Neutrophil (primary cell): ENCODE results near the gene MCFD2.

Source experiments
- H3K27ac ChIP-seq: fragments of 200-600 bp; sonication (generic); 2 replicates; pipeline ENCODE4 v1.5.1; 2016; ENCODE audit warnings: mild to moderate bottlenecking, moderate library complexity
- H3K27me3 ChIP-seq: fragments of 200-600 bp; sonication (generic); 2 replicates; pipeline ENCODE4 v1.6.0; 2016; ENCODE audit warnings: mild to moderate bottlenecking
- H3K36me3 ChIP-seq: fragments of 200-600 bp; sonication (generic); 2 replicates; pipeline ENCODE4 v1.5.1; 2017
- H3K4me1 ChIP-seq, 2 experiments: fragments of 200-600 bp in 1 of 2; sonication (generic) in 1 of 2; 1 replicate in 1 of 2; 2 replicates in 1 of 2; pipeline versions ENCODE4 v1.5.1 to v1.6.1; 2013 to 2016; ENCODE audit warnings: low read depth in 1 of 2, low read length in 1 of 2, mild to moderate bottlenecking in 1 of 2, moderate library complexity in 1 of 2; ENCODE audit not compliant: control insufficient read depth in 1 of 2, insufficient read depth in 1 of 2
- H3K4me3 ChIP-seq, 2 experiments: fragments of 200-600 bp in 1 of 2; sonication (generic) in 1 of 2; 1 replicate in 1 of 2; 2 replicates in 1 of 2; pipeline ENCODE4 v1.5.1; 2013 to 2016; ENCODE audit warnings: low read depth in 1 of 2, low read length in 1 of 2, mild to moderate bottlenecking in 1 of 2, moderate library complexity in 1 of 2
- H3K9me3 ChIP-seq: fragments of 200-600 bp; sonication (generic); 2 replicates; pipeline ENCODE4 v1.5.1; 2016
- CTCF ChIP-seq: fragments of 200-600 bp; sonication (generic); IDR thresholded peaks from 2 replicates; pipeline ENCODE4 v1.5.1; 2016; ENCODE audit warnings: antibody characterized with exemption

The MCFD2 gene

GRCh38 chr2:46887028-46887885, 28.3 kb downstream of the MCFD2 start:
- Histone ChIP-seq H3K4me1 (no peaks in the 10 kb centered on the region), H3K36me3 (no peaks in the 10 kb centered on the region), H3K27me3 (peaks cover 11% of the 10 kb centered on the region), H3K27ac (no peak overlapping the region), H3K9me3 (no peaks in the 10 kb centered on the region), H3K4me3 (no peak overlapping the region)
- no peak for TF ChIP-seq CTCF

- peaks cover 11% of the 10 kb centered on the region for H3K27me3 ChIP-seq
- H3K9me3 ChIP-seq, result no peaks in the 10 kb centered on the region
- no peak for TF ChIP-seq CTCF
- no peaks in the 10 kb centered on the region for H3K4me1 ChIP-seq
- no peak overlapping the region for H3K27ac ChIP-seq
- no peaks in the 10 kb centered on the region for H3K36me3 ChIP-seq
- H3K4me3 ChIP-seq, result no peak overlapping the region
Measured at GRCh38 chr2:46886268-46887027, 29.2 kb downstream of the MCFD2 start.

DNA sequence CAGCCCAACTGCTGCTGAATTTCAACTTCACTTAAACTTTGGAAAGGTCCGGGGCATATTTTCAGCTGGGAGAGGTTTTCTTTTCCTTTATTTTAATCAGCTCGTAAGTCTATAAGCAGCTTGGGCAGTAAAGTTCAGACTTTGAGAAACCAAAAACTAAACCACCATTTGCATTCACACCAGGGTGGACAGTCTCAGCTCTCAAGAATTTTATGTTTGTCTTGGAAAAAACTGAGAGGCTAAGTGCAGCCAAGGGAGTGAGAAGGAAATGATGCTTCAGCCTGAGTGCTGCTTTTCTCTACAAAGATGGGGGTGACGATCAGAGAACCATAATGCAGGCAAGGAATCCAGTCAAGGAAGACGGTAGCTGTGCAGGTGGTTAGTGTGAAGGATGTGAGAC, 30.2 kb downstream of the MCFD2 start:
- Histone ChIP-seq H3K27me3 (peaks cover 11% of the 10 kb centered on the region), H3K27ac (no peak overlapping the region), H3K4me3 (no peak overlapping the region), H3K9me3 (no peaks in the 10 kb centered on the region), H3K4me1 (no peaks in the 10 kb centered on the region), H3K36me3 (no peaks in the 10 kb centered on the region)
- no peak for TF ChIP-seq CTCF

DNA sequence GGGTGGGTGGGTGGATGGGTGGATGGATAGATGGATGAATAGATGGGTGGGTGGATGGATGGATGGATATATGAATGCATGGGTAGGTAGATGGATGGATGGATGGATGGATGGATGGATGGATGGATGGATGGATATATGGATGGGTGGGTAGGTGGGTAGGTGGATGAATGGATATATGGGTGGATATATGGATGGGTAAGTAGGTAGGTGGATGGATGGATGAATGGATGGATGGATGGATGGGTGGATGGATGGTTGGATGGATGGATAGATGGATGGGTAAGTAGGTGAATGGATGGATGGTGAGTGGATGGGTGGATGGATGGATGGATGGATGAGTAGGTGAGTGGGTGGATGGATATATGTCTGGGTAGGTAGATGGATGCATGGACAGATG, 36.1 kb downstream of the MCFD2 start:
- Histone ChIP-seq H3K27me3 (peaks cover 4% of the 10 kb centered on the region), H3K9me3 (no peaks in the 10 kb centered on the region), H3K27ac (no peak overlapping the region), H3K4me3 (no peak overlapping the region), H3K36me3 (no peaks in the 10 kb centered on the region), H3K4me1 (peaks cover 0 to 4% of the 10 kb centered on the region in 2 experiments)
- no peak for TF ChIP-seq CTCF

DNA sequence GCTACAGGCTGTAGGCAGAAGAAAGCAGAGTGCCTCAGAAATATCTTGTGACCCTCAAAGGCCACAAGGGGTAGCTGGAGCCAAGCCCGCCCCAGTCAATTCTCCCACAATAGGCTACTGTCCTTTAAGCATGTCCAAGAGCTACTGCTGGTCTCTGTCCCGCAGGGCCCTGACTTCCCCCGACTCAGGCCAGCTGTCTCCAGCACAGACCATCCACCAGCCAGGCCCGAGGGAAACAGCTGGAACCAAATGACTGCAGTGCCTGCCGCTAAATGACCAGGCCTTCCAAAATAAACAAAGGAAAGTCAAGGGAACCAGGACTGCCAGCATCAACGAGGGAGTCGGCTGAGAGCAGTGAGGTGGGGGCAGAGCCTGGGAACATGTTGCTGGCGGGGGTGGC, 36.7 kb downstream of the MCFD2 start:
- H3K9me3 ChIP-seq, result no peaks in the 10 kb centered on the region
- H3K27ac ChIP-seq, result no peak overlapping the region
- no peak overlapping the region for H3K4me3 ChIP-seq
- no peak for TF ChIP-seq CTCF
- H3K27me3 ChIP-seq, result peaks cover 3% of the 10 kb centered on the region
- no peaks in the 10 kb centered on the region for H3K36me3 ChIP-seq
- peaks cover 0 to 4% of the 10 kb centered on the region in 2 experiments for H3K4me1 ChIP-seq
